ENCODE data around the gene ZFP90.

GRCh38 chr16:68509381-68509780, 29.7 kb upstream of the ZFP90 start:
- TF ChIP-seq, protein P1, sequence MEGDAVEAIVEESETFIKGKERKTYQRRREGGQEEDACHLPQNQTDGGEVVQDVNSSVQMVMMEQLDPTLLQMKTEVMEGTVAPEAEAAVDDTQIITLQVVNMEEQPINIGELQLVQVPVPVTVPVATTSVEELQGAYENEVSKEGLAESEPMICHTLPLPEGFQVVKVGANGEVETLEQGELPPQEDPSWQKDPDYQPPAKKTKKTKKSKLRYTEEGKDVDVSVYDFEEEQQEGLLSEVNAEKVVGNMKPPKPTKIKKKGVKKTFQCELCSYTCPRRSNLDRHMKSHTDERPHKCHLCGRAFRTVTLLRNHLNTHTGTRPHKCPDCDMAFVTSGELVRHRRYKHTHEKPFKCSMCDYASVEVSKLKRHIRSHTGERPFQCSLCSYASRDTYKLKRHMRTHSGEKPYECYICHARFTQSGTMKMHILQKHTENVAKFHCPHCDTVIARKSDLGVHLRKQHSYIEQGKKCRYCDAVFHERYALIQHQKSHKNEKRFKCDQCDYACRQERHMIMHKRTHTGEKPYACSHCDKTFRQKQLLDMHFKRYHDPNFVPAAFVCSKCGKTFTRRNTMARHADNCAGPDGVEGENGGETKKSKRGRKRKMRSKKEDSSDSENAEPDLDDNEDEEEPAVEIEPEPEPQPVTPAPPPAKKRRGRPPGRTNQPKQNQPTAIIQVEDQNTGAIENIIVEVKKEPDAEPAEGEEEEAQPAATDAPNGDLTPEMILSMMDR (tag by site-specific recombination; IDR thresholded peaks at IDR 0.05): no peak
- TF ChIP-seq KLF10 (tag by site-specific recombination; IDR thresholded peaks at IDR 0.05) (no peak), ATF2 (tag by site-specific recombination; IDR thresholded peaks at IDR 0.05; ENCODE audit: low read depth) (no peak), ZNF121 (tag by site-specific recombination; IDR thresholded peaks at IDR 0.05) (no peak), ZNF704 (tag by site-specific recombination; IDR thresholded peaks at IDR 0.05) (no peak), ZNF404 (tag by site-specific recombination; IDR thresholded peaks at IDR 0.05) (no peak), YY1 (tag by site-specific recombination; IDR thresholded peaks at IDR 0.05) (no peak), SETDB1 (IDR thresholded peaks at IDR 0.05; ENCODE audit: insufficient read length, low read length) (no peak)

Measured in HEK293 (cell line).